ENCODE measurements around the gene ACTR5.

Gene ACTR5

GRCh38 chr20:38748097-38748860, at the start of gene ACTR5:
TSS of gene ACTR5 (plus strand) at chr20:38748460. CDS start at chr20:38748479, 19 bp downstream.
- DNase-seq (ENCODE audit: low read depth, low spot score), result peak; percentile 28
- TF ChIP-seq CTCF (IDR thresholded peaks at IDR 0.05; ENCODE audit: insufficient read depth, low read length, missing control alignments), result no peak
- peak within 1 kb of the TSS; percentile 94 for H3K4me3 ChIP-seq (ENCODE audit: low read depth, low read length)
- ChIA-PET POLR2A (no interaction called here), CTCF (interaction anchor here (0.8 to 12.3 kb wide), 9 partner anchors 15 to 302 kb away, joined by 3 to 164 read pairs (median 5); no protein-coding TSS in a partner anchor)

GRCh38 chr20:38698541-38698940, 49.7 kb upstream of the ACTR5 start:
- POLR2A ChIA-PET, result no interaction called here
- no peak for TF ChIP-seq CTCF (IDR thresholded peaks at IDR 0.05; ENCODE audit: insufficient read depth, low read length, missing control alignments)
- no peak for DNase-seq (ENCODE audit: low read depth, low spot score)
- CTCF ChIA-PET, result no interaction called here
- no peak overlapping the region for H3K4me3 ChIP-seq (ENCODE audit: low read depth, low read length)

- POLR2A ChIA-PET, result no interaction called here
- no peak for DNase-seq (ENCODE audit: low read depth, low spot score)
- CTCF ChIA-PET, result no interaction called here
- no peak for TF ChIP-seq CTCF (IDR thresholded peaks at IDR 0.05; ENCODE audit: insufficient read depth, low read length, missing control alignments)
- no peak overlapping the region for H3K4me3 ChIP-seq (ENCODE audit: low read depth, low read length)
These were observed 48.1 kb upstream of the ACTR5 start for GRCh38 chr20:38700141-38700540.

- no peak overlapping the region for H3K4me3 ChIP-seq (ENCODE audit: low read depth, low read length)
- DNase-seq (ENCODE audit: low read depth, low spot score), result no peak
- CTCF ChIA-PET, result no interaction called here
- no peak for TF ChIP-seq CTCF (IDR thresholded peaks at IDR 0.05; ENCODE audit: insufficient read depth, low read length, missing control alignments)
- POLR2A ChIA-PET, result no interaction called here
These were observed 47.3 kb upstream of the ACTR5 start for GRCh38 chr20:38700926-38701325.

- DNase-seq (ENCODE audit: low read depth, low spot score), result no peak
These were observed 44.7 kb upstream of the ACTR5 start for GRCh38 chr20:38703526-38703925.

More at GRCh38 chr20:38703526-38703925, 44.7 kb upstream of the ACTR5 start:
- H3K4me3 ChIP-seq (ENCODE audit: low read depth, low read length), result no peak overlapping the region
- TF ChIP-seq CTCF (IDR thresholded peaks at IDR 0.05; ENCODE audit: insufficient read depth, low read length, missing control alignments), result no peak
- CTCF ChIA-PET, result interaction anchor here (0.9 kb wide), 1 partner anchor 21 kb away, joined by 3 read pairs; the partner anchor contains the start of gene SLC32A1
- POLR2A ChIA-PET, result no interaction called here

Data from AG04449 (cell line).